Right lobe of liver (tissue), 6 donors: ENCODE measurements around the gene NAALADL2. TPM values are rescaled to one million over a fixed set of nuclear protein-coding genes. Genes with fewer than 3 reads are reported as not detected.
A peak's percentile ranks its signal among the peaks of the same experiment; 100 is the strongest.

ENCODE experiments used
- ATAC-seq, 4 donors: fragments of 200-7000 bp; cut with Tn5 transposase; one replicate each; pipeline ENCODE4 v1.9.1; 2020; ENCODE audit warnings: mild to moderate bottlenecking in 4 of 4, moderate library complexity in 4 of 4
- DNase-seq, 3 donors: peaks; one replicate each; pipeline ENCODE4 v3.0.0-alpha.2; 2020
- H3K27ac ChIP-seq, 3 donors: fragments of 200-600 bp; one replicate each; pipeline ENCODE4 v1.8.0; 2022
- H3K27me3 ChIP-seq, 2 donors: fragments of 200-600 bp; one replicate each; pipeline ENCODE4 v1.8.0; 2022
- H3K36me3 ChIP-seq, 4 donors: fragments of 200-600 bp; sonication (generic) in 1 of 4; one replicate each; pipeline versions ENCODE4 v1.5.1 to v1.8.0; 2017 to 2022; ENCODE audit warnings: control low read depth in 1 of 4
- H3K4me1 ChIP-seq, 4 donors: fragments of 200-600 bp; sonication (generic) in 1 of 4; one replicate each; pipeline versions ENCODE4 v1.5.1 to v1.8.0; 2017 to 2022; ENCODE audit warnings: control low read depth in 1 of 4
- H3K4me3 ChIP-seq, 3 donors: fragments of 200-600 bp; one replicate each; pipeline ENCODE4 v1.8.0; 2022
- H3K9me3 ChIP-seq, 4 donors: fragments of 200-600 bp; sonication (generic) in 1 of 4; one replicate each; pipeline versions ENCODE4 v1.5.1 to v1.8.0; 2017 to 2022; ENCODE audit warnings: control low read depth in 1 of 4
- POLR2A ChIP-seq: fragments of 450-650 bp; IDR thresholded peaks from one replicate; pipeline ENCODE4 v1.6.1; 2017; ENCODE audit warnings: antibody characterized with exemption, mild to moderate bottlenecking
- WGBS: methylation state at CpG from one replicate; pipeline ENCODE4 v1.1.6; 2018; ENCODE audit warnings: low coverage, low lambda C conversion rate; ENCODE audit not compliant: insufficient coverage; ENCODE audit errors: missing lambda C conversion rate; 5-methylcytosine and 5-hydroxymethylcytosine counted together
- intact Hi-C, 2 donors: fragments of 100-400 bp; cut with DNase I; formaldehyde crosslinking; loops; one replicate each; pipeline versions ENCODE4 v1.11.2 to v1.14.1; 2022
- total RNA-seq, 6 experiments: library from RNA; depleted of rRNA in 2 of 6; stranded (reverse); fragments of >200 nt in 2 of 6; fragmentation: NEBNext Ultra II Directional in 3 of 6; extraction: Animal tissue kit (Norgen Biotek cat#: 25700) in 3 of 6; gene quantifications; one replicate each; pipeline versions ENCODE4 v1.1.0 to v1.2.4, GENCODE V29; 2016 to 2023
- TF ChIP-seq, protein P1 (sequence below), 4 donors: fragments of 200-600 bp in 3 of 4; fragments of 450-650 bp in 1 of 4; IDR thresholded peaks; one replicate each; pipeline versions ENCODE4 v1.5.1 to v1.8.0; 2016 to 2022; ENCODE audit warnings: antibody characterized with exemption in 4 of 4, mild to moderate bottlenecking in 2 of 4
- donor health status: DM: no; HTN: yes; CAD: no.
- donor health status: DM: no; HTN: no; CAD: no.
- donor health status: DM: no; HTN: no; CAD: no.
- donor health status: DM: no; HTN: yes; CAD: no.
- donor health status: DM: no; HTN: yes; CAD: no.

NAALADL2 gene
- total RNA-seq, 6 experiments from 2014 or later, result 0.86 to 4.9 (median 3.2) TPM

DNA sequence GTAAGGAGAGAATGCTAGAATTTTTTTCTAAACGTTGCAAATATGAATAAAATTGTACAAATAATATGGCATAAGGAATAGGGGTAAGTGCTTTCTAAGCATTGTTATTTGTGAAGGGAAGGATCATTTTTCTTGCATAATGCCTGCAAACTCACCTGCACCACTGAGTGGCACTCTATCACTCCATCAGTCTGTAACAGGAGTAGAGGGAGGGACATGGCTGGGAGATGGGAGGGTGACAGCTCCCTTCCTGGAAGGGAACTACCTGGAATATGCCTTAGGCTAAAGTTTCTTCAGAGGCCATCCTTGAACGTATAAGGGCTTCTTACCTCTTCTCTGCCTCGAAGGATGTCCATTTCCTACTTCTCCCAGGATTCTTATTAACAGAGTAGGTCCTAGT, 3.0 kb downstream of the NAALADL2 start:
- Histone ChIP-seq H3K27ac (no peak overlapping the region), H3K36me3 (no peaks in the 10 kb centered on the region), H3K4me3 (no peak overlapping the region), H3K4me1 (peaks cover 0 to 23% (median 10%) of the 10 kb centered on the region in 4 donors), H3K9me3 (no peaks in the 10 kb centered on the region), H3K27me3 (no peaks in the 10 kb centered on the region)
- WGBS, result 16% methylated on average over 3 of the region's 3 CpGs
- ATAC-seq, result peak; percentile 76 to 88 (median 78)
- TF ChIP-seq POLR2A, result no peak
- TF ChIP-seq, protein P1, sequence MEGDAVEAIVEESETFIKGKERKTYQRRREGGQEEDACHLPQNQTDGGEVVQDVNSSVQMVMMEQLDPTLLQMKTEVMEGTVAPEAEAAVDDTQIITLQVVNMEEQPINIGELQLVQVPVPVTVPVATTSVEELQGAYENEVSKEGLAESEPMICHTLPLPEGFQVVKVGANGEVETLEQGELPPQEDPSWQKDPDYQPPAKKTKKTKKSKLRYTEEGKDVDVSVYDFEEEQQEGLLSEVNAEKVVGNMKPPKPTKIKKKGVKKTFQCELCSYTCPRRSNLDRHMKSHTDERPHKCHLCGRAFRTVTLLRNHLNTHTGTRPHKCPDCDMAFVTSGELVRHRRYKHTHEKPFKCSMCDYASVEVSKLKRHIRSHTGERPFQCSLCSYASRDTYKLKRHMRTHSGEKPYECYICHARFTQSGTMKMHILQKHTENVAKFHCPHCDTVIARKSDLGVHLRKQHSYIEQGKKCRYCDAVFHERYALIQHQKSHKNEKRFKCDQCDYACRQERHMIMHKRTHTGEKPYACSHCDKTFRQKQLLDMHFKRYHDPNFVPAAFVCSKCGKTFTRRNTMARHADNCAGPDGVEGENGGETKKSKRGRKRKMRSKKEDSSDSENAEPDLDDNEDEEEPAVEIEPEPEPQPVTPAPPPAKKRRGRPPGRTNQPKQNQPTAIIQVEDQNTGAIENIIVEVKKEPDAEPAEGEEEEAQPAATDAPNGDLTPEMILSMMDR (IDR thresholded peaks at IDR 0.05), result peak; percentile 37 to 65 (median 58)
- peak in 1 of 3 donors; percentile 54 for DNase-seq
- intact Hi-C loops, result no loop called here

DNA sequence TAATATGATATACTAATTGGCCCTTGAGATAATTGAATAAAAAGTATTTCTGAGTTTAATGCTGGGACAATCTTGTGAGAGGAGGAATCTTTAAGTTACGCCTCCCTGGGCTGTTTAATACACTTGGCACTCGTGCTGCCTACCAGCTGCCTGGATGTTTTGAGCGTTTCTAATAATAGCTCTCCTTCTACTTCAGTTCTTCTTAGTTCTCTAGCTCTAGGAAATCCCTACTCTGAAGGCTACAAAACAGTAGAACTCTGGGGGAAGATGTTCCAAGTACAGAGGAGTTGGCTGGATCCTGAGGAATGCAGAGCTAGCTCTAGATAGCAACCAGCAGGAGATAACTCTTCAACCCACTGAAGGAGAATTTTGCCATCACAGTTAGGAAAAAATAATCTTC, 3.5 kb downstream of the NAALADL2 start:
- no peak for DNase-seq
- ATAC-seq, result no peak
- Histone ChIP-seq H3K36me3 (no peaks in the 10 kb centered on the region), H3K4me1 (peaks cover 0 to 23% (median 10%) of the 10 kb centered on the region in 4 donors), H3K27me3 (no peaks in the 10 kb centered on the region), H3K9me3 (no peaks in the 10 kb centered on the region), H3K27ac (no peak overlapping the region), H3K4me3 (no peak overlapping the region)
- TF ChIP-seq, protein P1 (IDR thresholded peaks at IDR 0.05), result no peak
- TF ChIP-seq POLR2A, result no peak
- WGBS, result 83% methylated on average over 3 of the region's 3 CpGs
- intact Hi-C loops, result no loop called here

DNA sequence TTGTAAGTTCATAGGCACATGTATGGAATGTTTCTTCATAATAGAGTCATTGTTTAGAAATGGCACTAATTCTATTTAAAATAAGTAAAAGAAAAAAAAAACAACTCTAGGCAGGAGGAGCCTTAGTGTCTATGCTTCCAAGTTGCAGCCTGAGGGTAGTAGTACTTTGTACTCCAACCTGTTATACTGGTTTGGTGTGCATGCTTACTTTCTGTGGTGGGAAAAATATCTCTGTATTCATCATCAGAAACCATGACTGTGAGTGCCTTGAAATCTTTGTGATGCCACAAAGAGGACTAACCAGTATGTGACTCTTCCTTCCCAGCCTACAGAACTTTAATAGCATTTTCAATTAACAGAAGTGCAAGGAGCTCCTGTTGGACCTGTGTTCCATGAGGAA, 4.4 kb downstream of the NAALADL2 start:
- Histone ChIP-seq H3K27ac (no peak overlapping the region), H3K4me1 (peaks cover 0 to 18% (median 8%) of the 10 kb centered on the region in 4 donors), H3K27me3 (no peaks in the 10 kb centered on the region), H3K4me3 (no peak overlapping the region), H3K9me3 (no peaks in the 10 kb centered on the region), H3K36me3 (no peaks in the 10 kb centered on the region)
- intact Hi-C loops, result no loop called here
- ATAC-seq, result no peak
- DNase-seq, result no peak
- no peak for TF ChIP-seq POLR2A
- TF ChIP-seq, protein P1 (IDR thresholded peaks at IDR 0.05), result no peak

DNA sequence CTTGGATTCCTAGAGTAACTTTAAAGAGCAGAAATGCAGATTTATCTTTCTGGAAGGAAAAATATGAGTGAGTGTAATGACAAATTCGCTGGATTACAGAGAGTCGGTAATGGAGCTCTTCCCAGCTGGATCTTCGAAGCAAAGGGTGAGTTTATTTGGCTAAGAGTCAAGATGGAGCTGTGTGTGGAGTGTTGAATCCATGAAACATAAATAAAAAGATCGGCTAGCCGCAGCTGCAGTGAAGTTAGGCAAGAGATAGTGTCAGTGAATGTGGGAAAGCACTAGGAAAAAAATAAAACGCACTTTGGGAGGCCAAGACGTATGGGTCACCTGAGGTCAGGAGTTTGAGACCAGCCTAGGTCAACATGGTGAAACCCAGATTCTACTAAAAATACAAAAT, 10.3 kb downstream of the NAALADL2 start:
- ATAC-seq (no peak), DNase-seq (no peak)
- intact Hi-C loops, result no loop called here
- H3K27me3 ChIP-seq, result no peaks in the 10 kb centered on the region
- H3K36me3 ChIP-seq, result no peaks in the 10 kb centered on the region
- H3K27ac ChIP-seq, result no peak overlapping the region
- no peak for TF ChIP-seq POLR2A
- TF ChIP-seq, protein P1 (IDR thresholded peaks at IDR 0.05), result no peak
- no peaks in the 10 kb centered on the region for H3K9me3 ChIP-seq
- WGBS, result 82% methylated on average over 7 of the region's 7 CpGs
- no peaks in the 10 kb centered on the region for H3K4me1 ChIP-seq
- no peak overlapping the region for H3K4me3 ChIP-seq
